Tibial nerve (tissue), 4 donors: ENCODE measurements around the gene LCP1.

Experiments used
- CTCF ChIP-seq, 5 experiments: fragments of 200-600 bp in 3 of 5; fragments of 450-650 bp in 2 of 5; sonication (generic) in 3 of 5; IDR thresholded peaks; one replicate each; pipeline ENCODE4 v1.5.1; 2016 to 2019; ENCODE audit warnings: antibody characterized with exemption in 5 of 5, mild to moderate bottlenecking in 3 of 5, moderate library complexity in 2 of 5
- EP300 ChIP-seq, 2 donors: sonication (generic); formaldehyde crosslinking; IDR thresholded peaks; one replicate each; pipeline ENCODE4 v1.6.1; 2017; ENCODE audit warnings: antibody characterized with exemption in 2 of 2, mild to moderate bottlenecking in 1 of 2
- POLR2A ChIP-seq, 2 donors: fragments of 450-650 bp; IDR thresholded peaks; one replicate each; pipeline ENCODE4 v1.6.1; 2017; ENCODE audit warnings: antibody characterized with exemption in 2 of 2, mild to moderate bottlenecking in 2 of 2, moderate library complexity in 2 of 2

- TF ChIP-seq POLR2A (IDR thresholded peaks at IDR 0.05), result no peak
- peak; percentile 38 to 64 (median 58) for TF ChIP-seq CTCF (IDR thresholded peaks at IDR 0.05)
- no peak for TF ChIP-seq EP300 (IDR thresholded peaks at IDR 0.05)
These were observed 55.2 kb downstream of the LCP1 start for GRCh38 chr13:46126552-46127357.
